Tibial nerve (tissue), 4 donors: ENCODE data around the gene EEF2KMT. TPM values are rescaled to one million over a fixed set of nuclear protein-coding genes. Genes with fewer than 3 reads are reported as not detected.

Source experiments
- DNase-seq, 2 donors: peaks; one replicate each; pipeline ENCODE4 v3.0.0-alpha.2; 2019; ENCODE audit warnings: low spot score in 2 of 2
- H3K27ac ChIP-seq, 4 donors: fragments of 200-600 bp; sonication (generic) in 3 of 4; one replicate each; pipeline ENCODE4 v1.5.1; 2017 to 2019; ENCODE audit warnings: mild to moderate bottlenecking in 1 of 4
- H3K27me3 ChIP-seq, 2 donors: fragments of 200-600 bp; sonication (generic) in 1 of 2; one replicate each; pipeline versions ENCODE4 v1.5.1 to v1.6.0; 2017 to 2019
- H3K36me3 ChIP-seq, 3 donors: fragments of 200-600 bp; sonication (generic); one replicate each; pipeline ENCODE4 v1.5.1; 2018 to 2019
- H3K4me1 ChIP-seq, 4 donors: fragments of 200-600 bp; sonication (generic) in 3 of 4; one replicate each; pipeline ENCODE4 v1.5.1; 2017 to 2019
- H3K4me3 ChIP-seq, 4 donors: fragments of 200-600 bp; sonication (generic) in 3 of 4; one replicate each; pipeline ENCODE4 v1.5.1; 2017 to 2019; ENCODE audit warnings: mild to moderate bottlenecking in 1 of 4, moderate library complexity in 1 of 4
- H3K9me3 ChIP-seq, 4 donors: fragments of 200-600 bp; sonication (generic) in 3 of 4; one replicate each; pipeline ENCODE4 v1.5.1; 2017 to 2019
- CTCF ChIP-seq, 5 experiments: fragments of 200-600 bp in 3 of 5; fragments of 450-650 bp in 2 of 5; sonication (generic) in 3 of 5; IDR thresholded peaks; one replicate each; pipeline ENCODE4 v1.5.1; 2016 to 2019; ENCODE audit warnings: antibody characterized with exemption in 5 of 5, mild to moderate bottlenecking in 3 of 5, moderate library complexity in 2 of 5
- EP300 ChIP-seq, 2 donors: sonication (generic); formaldehyde crosslinking; IDR thresholded peaks; one replicate each; pipeline ENCODE4 v1.6.1; 2017; ENCODE audit warnings: antibody characterized with exemption in 2 of 2, mild to moderate bottlenecking in 1 of 2
- POLR2A ChIP-seq, 2 donors: fragments of 450-650 bp; IDR thresholded peaks; one replicate each; pipeline ENCODE4 v1.6.1; 2017; ENCODE audit warnings: antibody characterized with exemption in 2 of 2, mild to moderate bottlenecking in 2 of 2, moderate library complexity in 2 of 2
- WGBS, 2 donors: methylation state at CpG; one replicate each; pipeline ENCODE4 v1.1.5; 2018; 5-methylcytosine and 5-hydroxymethylcytosine counted together
- total RNA-seq, 4 donors: library from RNA; depleted of rRNA; stranded (reverse); fragments of >200 nt; gene quantifications; one replicate each; pipeline ENCODE4 v1.1.0, GENCODE V29; 2016

EEF2KMT gene
- total RNA-seq, 4 donors from 2014 or later = 4.8 to 10.8 (median 7.9) TPM

DNA sequence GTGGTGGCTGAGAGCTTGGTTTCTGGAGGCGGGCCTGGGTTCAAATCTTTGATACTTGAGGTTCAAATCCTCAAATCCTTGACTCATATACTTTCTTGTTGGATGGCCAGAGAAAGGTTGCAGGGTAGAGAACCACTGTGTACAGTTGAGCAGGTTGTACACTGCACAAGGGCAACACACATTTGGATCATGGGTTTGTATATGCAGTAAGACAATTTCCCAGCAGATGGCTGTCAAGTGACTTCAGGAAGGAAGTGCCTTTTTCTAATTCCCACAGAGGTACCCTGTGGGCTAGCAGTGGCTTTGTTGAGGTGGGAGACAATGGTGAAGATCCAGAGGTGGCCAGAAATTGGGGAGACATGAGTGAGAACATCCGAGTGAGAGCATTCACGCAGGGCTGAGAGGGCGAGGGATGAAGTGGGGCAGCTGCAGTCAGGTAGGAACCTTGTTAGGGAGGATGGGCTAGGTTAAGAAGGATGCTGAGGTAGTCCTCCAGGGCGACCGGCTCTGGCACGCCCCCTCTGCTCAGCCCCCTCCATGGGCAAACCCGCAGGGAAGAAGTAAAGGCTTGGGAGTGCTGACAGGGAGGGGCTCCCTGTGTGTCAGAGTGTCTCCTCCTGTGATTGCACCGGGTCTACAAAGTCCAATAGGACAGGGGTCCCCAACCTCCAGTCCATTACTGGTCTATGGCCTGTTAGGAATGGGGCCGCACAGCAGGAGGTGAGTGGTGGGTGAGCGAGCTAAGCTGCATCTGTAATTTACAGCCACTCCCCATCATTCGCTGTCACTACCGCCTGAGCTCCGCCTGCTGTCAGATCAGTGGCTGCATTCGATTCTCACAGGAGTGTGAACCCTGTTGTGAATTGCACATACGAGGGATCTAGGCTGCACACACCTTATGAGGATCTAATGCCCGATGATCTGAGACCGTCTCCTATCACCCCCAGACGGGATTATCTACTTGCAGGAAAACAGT, 34.5 kb downstream of the EEF2KMT start:
- Histone ChIP-seq H3K4me3 (no peak overlapping the region), H3K27ac (no peak overlapping the region), H3K36me3 (no peaks in the 10 kb centered on the region), H3K27me3 (no peaks in the 10 kb centered on the region), H3K4me1 (no peaks in the 10 kb centered on the region), H3K9me3 (no peaks in the 10 kb centered on the region)
- DNase-seq = no peak
- TF ChIP-seq POLR2A (IDR thresholded peaks at IDR 0.05) (no peak), CTCF (IDR thresholded peaks at IDR 0.05) (no peak), EP300 (IDR thresholded peaks at IDR 0.05) (no peak)
- 72% methylated on average over 19 of the region's 19 CpGs for WGBS, 2 donors

DNA sequence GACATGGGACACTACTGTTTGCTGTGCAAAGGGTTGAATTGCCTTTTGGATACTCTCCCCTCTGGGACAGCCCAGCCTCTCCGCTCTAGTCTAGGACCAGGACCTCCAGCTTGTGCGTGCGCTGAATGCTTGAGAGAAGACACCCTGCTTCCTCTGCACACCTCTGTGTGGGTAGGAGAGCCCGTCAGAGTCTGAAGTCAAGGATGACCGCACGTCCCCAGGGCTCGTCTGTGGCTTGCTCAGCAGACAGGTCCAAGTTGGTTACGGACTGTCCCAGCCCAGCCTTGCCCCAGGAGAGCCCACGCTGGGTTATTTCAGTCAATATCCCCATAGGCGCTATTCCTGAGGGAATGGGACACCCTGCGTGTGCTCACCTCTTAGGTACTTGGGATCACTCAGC, 35.5 kb downstream of the EEF2KMT start:
- Histone ChIP-seq H3K4me3 (no peak overlapping the region), H3K4me1 (no peaks in the 10 kb centered on the region), H3K36me3 (no peaks in the 10 kb centered on the region), H3K27ac (no peak overlapping the region), H3K9me3 (no peaks in the 10 kb centered on the region), H3K27me3 (no peaks in the 10 kb centered on the region)
- 71 to 80% methylated on average over 8 to 11 of the region's 11 CpGs for WGBS, 2 donors
- TF ChIP-seq POLR2A (IDR thresholded peaks at IDR 0.05) = no peak
- TF ChIP-seq EP300 (IDR thresholded peaks at IDR 0.05) = no peak
- TF ChIP-seq CTCF (IDR thresholded peaks at IDR 0.05) = no peak
- no peak for DNase-seq

DNA sequence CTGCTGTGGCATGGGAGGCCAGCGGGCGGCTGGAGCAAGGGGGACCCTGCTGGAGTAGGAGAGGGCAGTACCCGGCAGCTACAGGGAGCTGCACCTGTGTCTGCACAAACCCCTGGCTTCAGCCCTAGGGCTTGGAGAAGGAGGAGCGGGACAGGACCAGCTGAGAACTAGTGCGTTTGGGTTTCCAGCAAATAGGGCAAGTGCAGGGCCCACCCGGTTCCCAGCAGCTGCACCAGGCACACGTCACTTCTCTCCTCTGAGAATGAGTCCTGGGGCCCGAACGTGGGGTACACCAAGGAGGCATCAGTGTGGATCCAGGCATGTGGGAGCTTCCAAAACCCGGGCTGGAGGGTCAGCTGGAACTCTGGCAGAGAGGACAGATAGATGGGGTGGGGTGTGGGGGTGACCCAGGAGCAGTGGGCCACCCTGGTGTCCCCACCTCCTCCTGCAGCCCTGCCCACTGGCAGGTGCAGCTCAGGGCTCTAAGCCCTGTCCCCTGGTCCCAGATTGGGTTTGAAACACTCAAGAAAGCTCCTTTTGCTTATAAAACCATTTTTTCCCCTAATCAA, 37.4 kb downstream of the EEF2KMT start:
- DNase-seq = no peak
- peaks cover 0 to 4% (median 0%) of the 10 kb centered on the region in 3 donors for H3K36me3 ChIP-seq
- whole genome bisulfite sequencing, 2 donors = 68 to 76% methylated on average over 7 to 10 of the region's 10 CpGs
- TF ChIP-seq CTCF (IDR thresholded peaks at IDR 0.05) (no peak), EP300 (IDR thresholded peaks at IDR 0.05) (no peak), POLR2A (IDR thresholded peaks at IDR 0.05) (no peak)
- no peaks in the 10 kb centered on the region for H3K4me1 ChIP-seq
- no peaks in the 10 kb centered on the region for H3K27me3 ChIP-seq
- H3K9me3 ChIP-seq = no peaks in the 10 kb centered on the region
- H3K4me3 ChIP-seq = no peak overlapping the region
- no peak overlapping the region for H3K27ac ChIP-seq

DNA sequence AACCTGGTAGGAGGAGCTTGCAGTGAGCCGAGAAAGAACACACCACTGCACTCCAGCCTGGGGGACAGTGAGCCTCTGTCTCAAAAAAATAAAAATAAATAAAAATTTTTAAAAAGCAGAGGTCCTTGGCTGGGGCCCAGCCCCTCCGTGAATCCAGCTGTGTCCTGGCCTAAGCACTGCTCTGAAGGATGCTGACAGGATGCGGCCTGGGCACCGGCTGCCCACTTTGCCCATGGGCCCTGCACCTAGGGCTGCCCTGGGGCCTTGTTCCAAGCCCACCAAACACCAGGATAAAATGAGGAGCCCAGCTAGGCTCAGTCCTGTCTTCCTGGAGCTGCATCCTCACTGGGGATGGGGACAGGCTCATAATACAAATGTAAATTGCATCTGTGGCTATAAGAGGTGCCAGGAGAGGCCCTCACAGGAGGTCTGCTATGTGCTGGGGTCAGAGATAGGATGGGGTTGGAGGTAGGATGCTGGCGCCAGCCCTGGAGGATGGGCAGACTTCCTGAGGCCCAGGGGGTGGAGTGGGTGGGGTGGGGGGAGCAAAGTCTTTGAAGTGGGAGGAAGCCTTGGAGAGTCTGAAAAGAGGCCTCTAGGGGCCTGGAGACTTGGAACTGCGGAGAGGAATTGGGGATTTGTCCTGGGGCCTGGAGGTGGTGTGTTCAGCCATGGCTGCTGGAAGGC, 38.1 kb downstream of the EEF2KMT start:
- H3K36me3 ChIP-seq = peaks cover 0 to 6% (median 0%) of the 10 kb centered on the region in 3 donors
- no peaks in the 10 kb centered on the region for H3K9me3 ChIP-seq
- WGBS, 2 donors = 69 to 74% methylated on average over 6 of the region's 6 CpGs
- no peak for DNase-seq
- no peak for TF ChIP-seq CTCF (IDR thresholded peaks at IDR 0.05)
- no peak for TF ChIP-seq POLR2A (IDR thresholded peaks at IDR 0.05)
- TF ChIP-seq EP300 (IDR thresholded peaks at IDR 0.05) = no peak
- no peak overlapping the region for H3K4me3 ChIP-seq
- no peaks in the 10 kb centered on the region for H3K27me3 ChIP-seq
- no peak overlapping the region for H3K27ac ChIP-seq
- no peaks in the 10 kb centered on the region for H3K4me1 ChIP-seq
